HepG2 (cell line): ENCODE data around the gene ZBP1. TPM values are rescaled to one million over a fixed set of nuclear protein-coding genes. Genes with fewer than 3 reads are reported as not detected.
A peak's percentile ranks its signal among the peaks of the same experiment; 100 is the strongest.

Experiments
- CBX5 ChIP-seq: sonication (generic); formaldehyde crosslinking; IDR thresholded peaks from 2 replicates; pipeline ENCODE4 v1.4.0; 2020; ENCODE audit warnings: missing genetic modification reagents, borderline replicate concordance
- EP300 ChIP-seq, 3 experiments: sonication (generic) in 1 of 3; formaldehyde crosslinking in 1 of 3; IDR thresholded peaks; 2 replicates each; pipeline versions ENCODE4 v1.5.1 to v1.6.1; 2011 to 2020; ENCODE audit warnings: low read depth in 2 of 3, low read length in 2 of 3, borderline replicate concordance in 1 of 3, improper control_type of control experiment in 1 of 3, mild to moderate bottlenecking in 1 of 3, missing genetic modification reagents in 1 of 3, moderate library complexity in 1 of 3
- GATAD2A ChIP-seq: IDR thresholded peaks from 2 replicates; pipeline ENCODE4 v1.6.1; 2016
- GTF2F1 ChIP-seq: fragments of 150-350 bp; IDR thresholded peaks from 2 replicates; pipeline ENCODE4 v1.6.1; 2014; ENCODE audit warnings: low read length
- IKZF4 ChIP-seq: sonication (generic); formaldehyde crosslinking; IDR thresholded peaks from 2 replicates; pipeline ENCODE4 v1.5.1; 2020; ENCODE audit warnings: borderline replicate concordance, mild to moderate bottlenecking, low read depth, missing genetic modification reagents; ENCODE audit errors: not compliant biosample characterization
- KLF12 ChIP-seq: sonication (generic); formaldehyde crosslinking; IDR thresholded peaks from 2 replicates; pipeline ENCODE4 v1.4.0; 2020; ENCODE audit warnings: missing genetic modification reagents, borderline replicate concordance
- KLF13 ChIP-seq: sonication (generic); formaldehyde crosslinking; IDR thresholded peaks from 2 replicates; pipeline ENCODE4 v1.4.0; 2020; ENCODE audit warnings: mild to moderate bottlenecking, missing genetic modification reagents
- LCORL ChIP-seq, 2 experiments: fragments of 450-650 bp in 1 of 2; sonication (generic) in 1 of 2; formaldehyde crosslinking in 1 of 2; IDR thresholded peaks; 2 replicates each; pipeline versions ENCODE4 v1.5.0 to v1.6.1; 2017 to 2020; ENCODE audit warnings: antibody characterized with exemption in 1 of 2, missing genetic modification reagents in 1 of 2
- NFATC3 ChIP-seq: sonication (generic); formaldehyde crosslinking; IDR thresholded peaks from 2 replicates; pipeline ENCODE4 v1.5.1; 2020; ENCODE audit warnings: mild to moderate bottlenecking, missing genetic modification reagents
- RARG ChIP-seq: sonication (generic); formaldehyde crosslinking; IDR thresholded peaks from 2 replicates; pipeline ENCODE4 v1.4.0; 2020; ENCODE audit warnings: low read depth, mild to moderate bottlenecking, missing genetic modification reagents
- ZNF619 ChIP-seq: sonication (generic); formaldehyde crosslinking; IDR thresholded peaks from 2 replicates; pipeline ENCODE4 v1.4.0; 2020; ENCODE audit warnings: mild to moderate bottlenecking, missing genetic modification reagents
- ZNF709 ChIP-seq: sonication (generic); formaldehyde crosslinking; IDR thresholded peaks from 2 replicates; pipeline ENCODE4 v1.5.0; 2020; ENCODE audit warnings: mild to moderate bottlenecking, missing genetic modification reagents
- ZZZ3 ChIP-seq: sonication (generic); formaldehyde crosslinking; IDR thresholded peaks from 2 replicates; pipeline ENCODE4 v1.4.0; 2020; ENCODE audit warnings: missing genetic modification reagents, mild to moderate bottlenecking, borderline replicate concordance
- polyA plus RNA-seq, 8 experiments: library from polyadenylated mRNA; depleted of rRNA in 3 of 8; stranded (reverse) in 7 of 8; unstranded in 1 of 8; fragments of >200 nt; fragmentation: Illumina TruSeq in 4 of 8; extraction: Trizol in 4 of 8; gene quantifications; 2 replicates each; pipeline versions ENCODE4 v1.2.1 to v1.2.3, GENCODE V29; 2011 to 2016; ENCODE audit warnings: low read depth in 4 of 8, missing spikeins in 1 of 8, mixed read lengths in 1 of 8; ENCODE audit not compliant: insufficient read depth in 1 of 8
- total RNA-seq, 5 experiments: library from RNA; depleted of rRNA; stranded (reverse); fragments of >200 nt; fragmentation: Illumina TruSeq; extraction: Trizol; gene quantifications; 2 replicates each; pipeline ENCODE4 v1.2.3, GENCODE V29; 2016; ENCODE audit warnings: low read depth in 1 of 5
- TF ChIP-seq, protein P1 (sequence below): sonication (generic); formaldehyde crosslinking; IDR thresholded peaks from 2 replicates; pipeline ENCODE4 v1.8.1; 2023; ENCODE audit warnings: mild to moderate bottlenecking, missing genetic modification reagents
- TF ChIP-seq, protein P2 (sequence below): sonication (generic); formaldehyde crosslinking; IDR thresholded peaks from 2 replicates; pipeline ENCODE4 v1.8.1; 2023; ENCODE audit warnings: missing genetic modification reagents, mild to moderate bottlenecking, borderline replicate concordance
- TF ChIP-seq, protein P3 (sequence below): sonication (generic); formaldehyde crosslinking; IDR thresholded peaks from 2 replicates; pipeline ENCODE4 v1.8.1; 2022; ENCODE audit warnings: mild to moderate bottlenecking, missing genetic modification reagents
- TF ChIP-seq, protein P4 (sequence below): sonication (generic); formaldehyde crosslinking; conservative IDR thresholded peaks from 2 replicates; pipeline ENCODE4 v1.4.0; 2020; ENCODE audit warnings: missing genetic modification reagents
- TF ChIP-seq, protein P5 (sequence below): sonication (generic); formaldehyde crosslinking; IDR thresholded peaks from 2 replicates; pipeline ENCODE4 v1.8.1; 2023; ENCODE audit warnings: mild to moderate bottlenecking, moderate library complexity, missing genetic modification reagents

The ZBP1 gene
- total and polyA plus RNA-seq, 2 of the 13 experiments (the other 11 are each of a cell fraction or from before 2014, with no cell fraction given) = not detected

DNA sequence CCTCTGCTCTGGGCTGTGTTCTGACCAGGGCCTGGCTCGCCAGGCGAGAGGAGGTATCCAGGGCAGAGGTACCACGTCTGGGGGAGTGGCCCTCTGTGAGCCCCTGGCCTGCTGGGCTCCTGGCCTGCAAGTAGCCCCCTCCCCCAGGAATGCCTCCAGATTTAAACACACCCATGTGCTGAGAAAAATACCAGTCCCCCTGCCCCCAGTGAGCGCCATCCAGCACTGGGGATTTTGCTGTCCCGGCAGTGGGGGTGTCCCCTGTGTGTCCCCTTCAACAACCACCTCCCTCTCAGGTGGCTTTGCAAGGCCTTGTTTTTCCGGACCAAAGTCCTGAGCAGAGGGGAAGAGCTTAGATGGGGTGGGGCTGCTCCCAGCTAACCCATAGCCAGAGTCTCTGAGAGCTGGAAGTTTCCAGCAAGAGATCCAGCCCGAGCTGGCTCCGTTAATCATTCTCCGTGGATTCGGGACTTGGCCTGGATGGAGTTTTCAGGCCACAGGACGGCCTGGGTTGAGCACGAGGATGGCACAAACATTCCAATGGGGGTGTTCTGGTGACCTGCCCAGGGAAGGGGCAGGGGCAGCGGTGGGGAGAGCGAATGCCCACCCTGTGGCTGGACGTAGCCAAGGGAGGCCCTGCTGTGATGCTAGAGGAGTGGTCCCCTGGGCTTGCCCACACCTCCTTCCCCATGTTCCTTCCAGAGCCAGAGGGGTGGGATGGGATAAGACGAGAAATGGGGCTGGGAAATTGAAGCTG, 30.3 kb downstream of the ZBP1 start (continued):
- TF ChIP-seq, protein P1, sequence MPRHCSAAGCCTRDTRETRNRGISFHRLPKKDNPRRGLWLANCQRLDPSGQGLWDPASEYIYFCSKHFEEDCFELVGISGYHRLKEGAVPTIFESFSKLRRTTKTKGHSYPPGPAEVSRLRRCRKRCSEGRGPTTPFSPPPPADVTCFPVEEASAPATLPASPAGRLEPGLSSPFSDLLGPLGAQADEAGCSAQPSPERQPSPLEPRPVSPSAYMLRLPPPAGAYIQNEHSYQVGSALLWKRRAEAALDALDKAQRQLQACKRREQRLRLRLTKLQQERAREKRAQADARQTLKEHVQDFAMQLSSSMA (CRISPR knock-in tag) = no peak
- TF ChIP-seq ZZZ3 (CRISPR knock-in tag) (peak; percentile 77; the same call in 1 of the 2 replicates), IKZF4 (CRISPR knock-in tag) (peak; percentile 8), NFATC3 (CRISPR knock-in tag) (no peak), GTF2F1 (no peak), GATAD2A (CRISPR knock-in tag) (peak; percentile 78), KLF12 (CRISPR knock-in tag) (peak; percentile 83; the same call in 1 of the 2 replicates), LCORL (IDR thresholded peaks at IDR 0.05) (no peak), LCORL (CRISPR knock-in tag; IDR thresholded peaks at IDR 0.05) (peak; percentile 96), CBX5 (no peak; the same call in 1 of the 2 replicates), RARG (CRISPR knock-in tag) (no peak), EP300 (IDR thresholded peaks at IDR 0.05; ENCODE audit: low read depth in 2 of 2, low read length in 2 of 2) (peak in 1 of 2 experiments; percentile 81; a peak in 1 of 4 replicates), EP300 (CRISPR knock-in tag; IDR thresholded peaks at IDR 0.05; ENCODE audit: borderline replicate concordance) (no peak), KLF13 (CRISPR knock-in tag) (no peak), ZNF619 (CRISPR knock-in tag) (no peak), ZNF709 (CRISPR knock-in tag) (no peak)
- TF ChIP-seq, protein P2, sequence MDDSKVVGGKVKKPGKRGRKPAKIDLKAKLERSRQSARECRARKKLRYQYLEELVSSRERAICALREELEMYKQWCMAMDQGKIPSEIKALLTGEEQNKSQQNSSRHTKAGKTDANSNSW (CRISPR knock-in tag) = no peak
- TF ChIP-seq, protein P3, sequence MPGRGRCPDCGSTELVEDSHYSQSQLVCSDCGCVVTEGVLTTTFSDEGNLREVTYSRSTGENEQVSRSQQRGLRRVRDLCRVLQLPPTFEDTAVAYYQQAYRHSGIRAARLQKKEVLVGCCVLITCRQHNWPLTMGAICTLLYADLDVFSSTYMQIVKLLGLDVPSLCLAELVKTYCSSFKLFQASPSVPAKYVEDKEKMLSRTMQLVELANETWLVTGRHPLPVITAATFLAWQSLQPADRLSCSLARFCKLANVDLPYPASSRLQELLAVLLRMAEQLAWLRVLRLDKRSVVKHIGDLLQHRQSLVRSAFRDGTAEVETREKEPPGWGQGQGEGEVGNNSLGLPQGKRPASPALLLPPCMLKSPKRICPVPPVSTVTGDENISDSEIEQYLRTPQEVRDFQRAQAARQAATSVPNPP (CRISPR knock-in tag) = peak; percentile 72; the same call in 1 of the 2 replicates
- TF ChIP-seq, protein P4, sequence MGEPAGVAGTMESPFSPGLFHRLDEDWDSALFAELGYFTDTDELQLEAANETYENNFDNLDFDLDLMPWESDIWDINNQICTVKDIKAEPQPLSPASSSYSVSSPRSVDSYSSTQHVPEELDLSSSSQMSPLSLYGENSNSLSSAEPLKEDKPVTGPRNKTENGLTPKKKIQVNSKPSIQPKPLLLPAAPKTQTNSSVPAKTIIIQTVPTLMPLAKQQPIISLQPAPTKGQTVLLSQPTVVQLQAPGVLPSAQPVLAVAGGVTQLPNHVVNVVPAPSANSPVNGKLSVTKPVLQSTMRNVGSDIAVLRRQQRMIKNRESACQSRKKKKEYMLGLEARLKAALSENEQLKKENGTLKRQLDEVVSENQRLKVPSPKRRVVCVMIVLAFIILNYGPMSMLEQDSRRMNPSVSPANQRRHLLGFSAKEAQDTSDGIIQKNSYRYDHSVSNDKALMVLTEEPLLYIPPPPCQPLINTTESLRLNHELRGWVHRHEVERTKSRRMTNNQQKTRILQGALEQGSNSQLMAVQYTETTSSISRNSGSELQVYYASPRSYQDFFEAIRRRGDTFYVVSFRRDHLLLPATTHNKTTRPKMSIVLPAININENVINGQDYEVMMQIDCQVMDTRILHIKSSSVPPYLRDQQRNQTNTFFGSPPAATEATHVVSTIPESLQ (CRISPR knock-in tag) = 0 out of 2 replicates have a peak, but pooled peaks have one; percentile 32
- TF ChIP-seq, protein P5, sequence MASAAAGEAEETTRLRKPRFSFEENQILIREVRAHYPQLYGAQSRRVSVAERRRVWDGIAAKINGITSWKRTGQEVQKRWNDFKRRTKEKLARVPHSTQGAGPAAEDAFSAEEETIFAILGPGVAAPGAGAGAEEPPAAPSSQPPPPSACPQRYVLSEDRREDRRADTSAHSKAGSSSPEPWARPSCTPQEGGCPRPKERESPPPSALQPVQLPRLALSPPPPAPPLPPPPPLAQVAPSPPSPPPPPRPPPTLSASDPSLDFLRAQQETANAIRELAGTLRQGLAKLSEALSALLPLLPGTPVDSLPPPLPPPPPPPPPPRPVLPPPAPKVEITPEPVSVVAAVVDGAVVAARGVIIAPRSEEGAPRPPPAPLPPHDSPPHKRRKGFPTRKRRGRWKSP (CRISPR knock-in tag) = no peak
